Common myeloid progenitor, CD34-positive (primary cell): ENCODE data around the gene KREMEN1.
A peak's percentile ranks its signal among the peaks of the same experiment; 100 is the strongest.

Experiments
- CTCF ChIA-PET: fragments of 350-600 bp; sonication (Branson Sonifier 250); formaldehyde crosslinking; loops from one replicate; lab custom pipeline; 2021; ENCODE audit warnings: antibody characterized with exemption; lab: Charles Lee
- POLR2A ChIA-PET: fragments of 350-600 bp; sonication (Branson Sonifier 250); formaldehyde crosslinking; loops from one replicate; lab custom pipeline; 2021; ENCODE audit warnings: antibody characterized with exemption; lab: Charles Lee
- DNase-seq, 3 donors: peaks; one replicate each; pipeline versions ENCODE4 v3.0.0 to v3.0.0-alpha.2; 2013
- H3K27ac ChIP-seq, 2 experiments: 1 replicate in 1 of 2; 2 replicates in 1 of 2; pipeline ENCODE4 v1.7.0; 2013; ENCODE audit warnings: inconsistent platforms in 2 of 2, low read length in 2 of 2, mild to moderate bottlenecking in 2 of 2, low read depth in 1 of 2, moderate library complexity in 1 of 2; ENCODE audit not compliant: severe bottlenecking in 2 of 2, insufficient read depth in 1 of 2, poor library complexity in 1 of 2
- H3K27me3 ChIP-seq, 5 experiments: replicated peaks in 2 of 5; 1 replicate in 3 of 5; 2 replicates in 2 of 5; pipeline versions ENCODE4 v1.6.1 to v1.7.0; 2013; ENCODE audit warnings: low read length in 4 of 5, mild to moderate bottlenecking in 2 of 5, moderate library complexity in 2 of 5, inconsistent platforms in 1 of 5; ENCODE audit not compliant: insufficient read depth in 5 of 5, control insufficient read depth in 4 of 5
- H3K36me3 ChIP-seq, 4 experiments: 1 replicate in 2 of 4; 2 replicates in 2 of 4; pipeline versions ENCODE4 v1.6.1 to v1.7.0; 2013; ENCODE audit warnings: low read length in 3 of 4, control low read depth in 1 of 4, mild to moderate bottlenecking in 1 of 4; ENCODE audit not compliant: control insufficient read depth in 4 of 4, insufficient read depth in 4 of 4
- H3K4me1 ChIP-seq, 4 experiments: 1 replicate in 3 of 4; 2 replicates in 1 of 4; pipeline versions ENCODE4 v1.6.1 to v1.7.1; 2013; ENCODE audit warnings: low read length in 3 of 4, mild to moderate bottlenecking in 3 of 4, control low read depth in 1 of 4, inconsistent platforms in 1 of 4, moderate library complexity in 1 of 4; ENCODE audit not compliant: control insufficient read depth in 4 of 4, insufficient read depth in 4 of 4; ENCODE audit errors: control extremely low read depth in 1 of 4
- H3K4me3 ChIP-seq, 7 experiments: 1 replicate in 4 of 7; 2 replicates in 3 of 7; pipeline versions ENCODE4 v1.5.1 to v1.7.0; 2013; ENCODE audit warnings: mild to moderate bottlenecking in 7 of 7, low read length in 6 of 7, moderate library complexity in 6 of 7, inconsistent platforms in 2 of 7, low read depth in 2 of 7, control low read depth in 1 of 7; ENCODE audit not compliant: insufficient read depth in 4 of 7, control insufficient read depth in 1 of 7; ENCODE audit errors: extremely low read depth in 1 of 7
- H3K9me3 ChIP-seq, 5 experiments: 1 replicate in 4 of 5; 2 replicates in 1 of 5; pipeline versions ENCODE4 v1.6.1 to v1.7.1; 2013; ENCODE audit warnings: low read length in 4 of 5, mild to moderate bottlenecking in 2 of 5, inconsistent platforms in 1 of 5, low read depth in 1 of 5, moderate library complexity in 1 of 5; ENCODE audit not compliant: control insufficient read depth in 4 of 5, insufficient read depth in 2 of 5; ENCODE audit errors: control extremely low read depth in 1 of 5
- WGBS: methylation state at CpG from one replicate; pipeline ENCODE4 v1.1.5; 2013; ENCODE audit not compliant: insufficient coverage; 5-methylcytosine and 5-hydroxymethylcytosine counted together

The KREMEN1 gene

GRCh38 chr22:29149841-29150555 lies 77.2 kb downstream of the KREMEN1 start:
- Histone ChIP-seq H3K4me1 (peaks cover 7 to 30% (median 26%) of the 10 kb centered on the region in 4 experiments), H3K36me3 (no peaks in the 10 kb centered on the region), H3K27ac (no peak overlapping the region), H3K4me3 (no peak overlapping the region), H3K9me3 (no peaks in the 10 kb centered on the region), H3K27me3 (no peaks in the 10 kb centered on the region)
- 96% methylated on average over 14 of the region's 16 CpGs for WGBS
- DNase-seq, result no peak
- ChIA-PET CTCF (interaction anchor here (1.3 to 2.0 kb wide), 3 partner anchors 9 to 96 kb away, joined by 3 to 9 read pairs (median 6); no protein-coding TSS in a partner anchor), POLR2A (no interaction called here)

- Histone ChIP-seq H3K4me3 (no peak overlapping the region), H3K9me3 (no peaks in the 10 kb centered on the region), H3K4me1 (peaks cover 7 to 30% (median 26%) of the 10 kb centered on the region in 4 experiments), H3K27me3 (no peaks in the 10 kb centered on the region), H3K27ac (no peak overlapping the region), H3K36me3 (no peaks in the 10 kb centered on the region)
- WGBS, result 100% methylated on average over 7 of the region's 9 CpGs
- no peak for DNase-seq
- ChIA-PET POLR2A (no interaction called here), CTCF (interaction anchor here (1.3 to 2.0 kb wide), 3 partner anchors 9 to 95 kb away, joined by 3 to 9 read pairs (median 6); no protein-coding TSS in a partner anchor)
These were observed 77.9 kb downstream of the KREMEN1 start for GRCh38 chr22:29150701-29151100.

GRCh38 chr22:29151316-29151715 lies 78.5 kb downstream of the KREMEN1 start:
- no peaks in the 10 kb centered on the region for H3K9me3 ChIP-seq
- no peaks in the 10 kb centered on the region for H3K27me3 ChIP-seq
- H3K27ac ChIP-seq, result no peak overlapping the region
- no peak overlapping the region for H3K4me3 ChIP-seq
- H3K36me3 ChIP-seq, result no peaks in the 10 kb centered on the region
- no peak for DNase-seq
- peaks cover 7 to 31% (median 26%) of the 10 kb centered on the region in 4 experiments for H3K4me1 ChIP-seq
- ChIA-PET CTCF (interaction anchor here (1.5 to 4.2 kb wide), 3 partner anchors 10 to 94 kb away, joined by 6 to 23 read pairs (median 9); no protein-coding TSS in a partner anchor), POLR2A (no interaction called here)
- WGBS, result 96% methylated on average over 7 of the region's 7 CpGs

GRCh38 chr22:29152045-29152953 lies 79.5 kb downstream of the KREMEN1 start:
- POLR2A ChIA-PET, result no interaction called here
- WGBS, result 21% methylated on average over 13 of the region's 13 CpGs

GRCh38 chr22:29152954-29153719 lies 80.3 kb downstream of the KREMEN1 start:
- H3K4me1 ChIP-seq, result peaks cover 7 to 37% (median 27%) of the 10 kb centered on the region in 4 experiments
- 83% methylated on average over 7 of the region's 12 CpGs for WGBS
- no peaks in the 10 kb centered on the region for H3K27me3 ChIP-seq
- H3K36me3 ChIP-seq, result no peaks in the 10 kb centered on the region
- POLR2A ChIA-PET, result interaction anchor here (1.2 kb wide), 1 partner anchor 51 kb away, joined by 4 read pairs; no protein-coding TSS in a partner anchor
- H3K9me3 ChIP-seq, result no peaks in the 10 kb centered on the region
- CTCF ChIA-PET, result interaction anchor here (1.0 to 5.8 kb wide), 16 partner anchors 7 to 111 kb away, joined by 3 to 69 read pairs (median 4); partner anchors contain the start of gene EMID1
- peak in 2 of 3 donors; percentile 41 to 42 for DNase-seq
- H3K4me3 ChIP-seq, result peak overlapping the region in 4 of 7 experiments; percentile 26 to 68 (median 39)
- peak overlapping the region in 1 of 2 experiments; percentile 58 for H3K27ac ChIP-seq

More at GRCh38 chr22:29152045-29152953, 79.5 kb downstream of the KREMEN1 start:
- Histone ChIP-seq H3K27me3 (no peaks in the 10 kb centered on the region), H3K27ac (peak overlapping the region in 1 of 2 experiments; percentile 58), H3K9me3 (no peaks in the 10 kb centered on the region), H3K4me1 (peaks cover 7 to 37% (median 26%) of the 10 kb centered on the region in 4 experiments), H3K4me3 (peak overlapping the region in 5 of 7 experiments; percentile 4 to 68 (median 26)), H3K36me3 (no peaks in the 10 kb centered on the region)
- CTCF ChIA-PET, result interaction anchor here (2.1 to 5.8 kb wide), 6 partner anchors 10 to 110 kb away, joined by 6 to 69 read pairs (median 22); partner anchors contain the start of gene EMID1
- DNase-seq, result peak in 2 of 3 donors; percentile 53 to 55

- H3K4me3 ChIP-seq, result peak overlapping the region in 6 of 7 experiments; percentile 30 to 67 (median 44)
- H3K27ac ChIP-seq, result no peak overlapping the region
- POLR2A ChIA-PET, result interaction anchor here (1.2 kb wide), 1 partner anchor 49 kb away, joined by 4 read pairs; no protein-coding TSS in a partner anchor
- H3K4me1 ChIP-seq, result peaks cover 7 to 41% (median 30%) of the 10 kb centered on the region in 4 experiments
- CTCF ChIA-PET, result interaction anchor here (0.6 to 5.8 kb wide), 27 partner anchors 8 to 269 kb away, joined by 3 to 69 read pairs (median 4); partner anchors contain the start of gene EMID1
- no peaks in the 10 kb centered on the region for H3K27me3 ChIP-seq
- no peaks in the 10 kb centered on the region for H3K9me3 ChIP-seq
- peak; percentile 62 to 82 (median 79) for DNase-seq
- H3K36me3 ChIP-seq, result no peaks in the 10 kb centered on the region
- 0% methylated on average over 15 of the region's 21 CpGs for WGBS
These were observed 81.7 kb downstream of the KREMEN1 start for GRCh38 chr22:29154364-29155048.
